Measurements from ENCODE around the gene WSCD1.
A peak's percentile ranks its signal among the peaks of the same experiment; 100 is the strongest.

WSCD1 gene

GRCh38 chr17:6067060-6067459 is 3.1 kb upstream of the WSCD1 start:
- Histone ChIP-seq H3K4me3 (no peak overlapping the region), H3K27ac (no peak overlapping the region)
- no peak for DNase-seq (ENCODE audit: low spot score)
- TF ChIP-seq CTCF (IDR thresholded peaks at IDR 0.05), result no peak

- Histone ChIP-seq H3K4me3 (peak overlapping the region; percentile 76), H3K27ac (no peak overlapping the region)
- TF ChIP-seq CTCF (IDR thresholded peaks at IDR 0.05), result no peak
- DNase-seq (ENCODE audit: low spot score), result no peak
Observed at GRCh38 chr17:6070430-6070912, 292 bp downstream of the WSCD1 start.

- Histone ChIP-seq H3K27ac (no peak overlapping the region), H3K4me3 (peak overlapping the region; percentile 76)
- no peak for TF ChIP-seq CTCF (IDR thresholded peaks at IDR 0.05)
- no peak for DNase-seq (ENCODE audit: low spot score)
Observed at GRCh38 chr17:6070913-6071511, 833 bp downstream of the WSCD1 start.

- Histone ChIP-seq H3K4me3 (peak overlapping the region; percentile 76), H3K27ac (no peak overlapping the region)
- DNase-seq (ENCODE audit: low spot score), result no peak
- no peak for TF ChIP-seq CTCF (IDR thresholded peaks at IDR 0.05)
Observed at GRCh38 chr17:6071528-6072065, 1.4 kb downstream of the WSCD1 start.

GRCh38 chr17:6072157-6072556 is 2.0 kb downstream of the WSCD1 start:
- Histone ChIP-seq H3K27ac (no peak overlapping the region), H3K4me3 (no peak overlapping the region)
- TF ChIP-seq CTCF (IDR thresholded peaks at IDR 0.05), result no peak
- no peak for DNase-seq (ENCODE audit: low spot score)

GRCh38 chr17:6072611-6073010 is 2.4 kb downstream of the WSCD1 start:
- H3K4me3 ChIP-seq, result no peak overlapping the region
- no peak for DNase-seq (ENCODE audit: low spot score)
- H3K27ac ChIP-seq, result no peak overlapping the region
- no peak for TF ChIP-seq CTCF (IDR thresholded peaks at IDR 0.05)

GRCh38 chr17:6073620-6074019 is 3.4 kb downstream of the WSCD1 start:
- H3K4me3 ChIP-seq, result no peak overlapping the region
- no peak for DNase-seq (ENCODE audit: low spot score)
- TF ChIP-seq CTCF (IDR thresholded peaks at IDR 0.05), result no peak
- no peak overlapping the region for H3K27ac ChIP-seq
